ENCODE data around the gene MORN2. TPM values are rescaled to one million over a fixed set of nuclear protein-coding genes. Genes with fewer than 3 reads are reported as not detected.
A peak's percentile ranks its signal among the peaks of the same experiment; 100 is the strongest.

Gene MORN2
- total and polyA plus RNA-seq, 2 donors (not counting 1 experiment from before 2014, with no cell fraction given): 0.70 to 3.9 TPM

- 0% methylated on average over 2 of the region's 3 CpGs for WGBS (ENCODE audit: insufficient coverage)
- peaks cover 52 to 58% of the 10 kb centered on the region in 2 donors for H3K4me1 ChIP-seq (ENCODE audit: control insufficient read depth in 2 of 2, insufficient read depth in 2 of 2, low read length in 2 of 2)
- ChIA-PET POLR2A (interaction anchor here (0.7 to 1.1 kb wide), 2 partner anchors 85 to 336 kb away, joined by 3 to 5 read pairs; partner anchors contain the start of gene SRSF7), CTCF (interaction anchor here (1.2 kb wide), 1 partner anchor 254 kb away, joined by 4 read pairs; no protein-coding TSS in a partner anchor)
- ATAC-seq (ENCODE audit: low read depth) (peak; percentile 90), DNase-seq (peak; percentile 71)
- H3K27me3 Mint-ChIP-seq: no peaks in the 10 kb centered on the region
- peaks cover 39% of the 10 kb centered on the region for H3K4me1 Mint-ChIP-seq
- H3K27me3 ChIP-seq (replicated peaks in 1 of 4; ENCODE audit: control extremely low read depth in 1 of 4, control insufficient read depth in 3 of 4, insufficient read depth in 4 of 4, low read length in 3 of 4): no peaks in the 10 kb centered on the region
- peaks cover 0 to 18% (median 3%) of the 10 kb centered on the region in 3 donors for H3K9me3 ChIP-seq (ENCODE audit: control extremely low read depth in 1 of 3, control insufficient read depth in 2 of 3, insufficient read depth in 1 of 3, low read length in 2 of 3)
- peaks cover 0 to 14% of the 10 kb centered on the region in 2 experiments for H3K36me3 ChIP-seq (replicated peaks in 1 of 2; ENCODE audit: control extremely low read depth in 1 of 2, control insufficient read depth in 1 of 2, extremely low read depth in 1 of 2, insufficient read depth in 2 of 2, low read length in 1 of 2)
- no peaks in the 10 kb centered on the region for H3K79me2 ChIP-seq (ENCODE audit: control insufficient read depth, insufficient read depth, low read length)
- intact Hi-C loops (cut with micrococcal nuclease): loop anchor here (1.0 to 10.0 kb wide), 3 partner anchors 61 to 255 kb away; partner anchors contain the start of genes GEMIN6 and SRSF7
- no peak overlapping the region for H3K4me3 ChIP-seq (ENCODE audit: control extremely low read depth in 1 of 5, extremely low read depth in 1 of 5, insufficient read depth in 1 of 5, low read depth in 2 of 5, low read length in 4 of 5)
- no peaks in the 10 kb centered on the region for H4K20me1 ChIP-seq (ENCODE audit: control insufficient read depth, insufficient read depth, low read length, poor library complexity, severe bottlenecking)
- peak overlapping the region; percentile 7 for H3K9ac ChIP-seq (ENCODE audit: low read length)
- peak overlapping the region; percentile 38 for H2AFZ ChIP-seq (ENCODE audit: insufficient read depth, low read depth, low read length, poor library complexity, severe bottlenecking)
- peak overlapping the region; percentile 94 for H3K27ac Mint-ChIP-seq
- H3K4me2 ChIP-seq (replicated peaks; ENCODE audit: low read depth, low read length, poor library complexity, severe bottlenecking): peak overlapping the region; percentile 51
- H3K9me3 Mint-ChIP-seq (ENCODE audit: insufficient read depth): no peaks in the 10 kb centered on the region
- H3K27ac ChIP-seq (ENCODE audit: low read length in 2 of 2): peak overlapping the region; percentile 30 to 72
- no peak for TF ChIP-seq CTCF (IDR thresholded peaks at IDR 0.05)
- TF ChIP-seq EZH2 (IDR thresholded peaks at IDR 0.05; ENCODE audit: borderline replicate concordance, insufficient read depth, low read depth, low read length, poor library complexity, severe bottlenecking): no peak
- H3K4me3 Mint-ChIP-seq: peak overlapping the region; percentile 78
Observed at GRCh38 chr2:38835990-38836389, 39.8 kb upstream of the MORN2 start.

- peaks cover 0 to 18% (median 3%) of the 10 kb centered on the region in 3 donors for H3K9me3 ChIP-seq (ENCODE audit: control extremely low read depth in 1 of 3, control insufficient read depth in 2 of 3, insufficient read depth in 1 of 3, low read length in 2 of 3)
- no peaks in the 10 kb centered on the region for H3K9me3 Mint-ChIP-seq (ENCODE audit: insufficient read depth)
- H4K20me1 ChIP-seq (ENCODE audit: control insufficient read depth, insufficient read depth, low read length, poor library complexity, severe bottlenecking): no peaks in the 10 kb centered on the region
- CTCF ChIA-PET: interaction anchor here (1.2 kb wide), 1 partner anchor 255 kb away, joined by 4 read pairs; no protein-coding TSS in a partner anchor
- POLR2A ChIA-PET: interaction anchor here (0.7 kb wide), 2 partner anchors 296 to 337 kb away, joined by 5 to 8 read pairs; no protein-coding TSS in a partner anchor
- H3K4me3 ChIP-seq (ENCODE audit: control extremely low read depth in 1 of 5, extremely low read depth in 1 of 5, insufficient read depth in 1 of 5, low read depth in 2 of 5, low read length in 4 of 5): no peak overlapping the region
- peaks cover 4 to 14% of the 10 kb centered on the region in 2 experiments for H3K36me3 ChIP-seq (replicated peaks in 1 of 2; ENCODE audit: control extremely low read depth in 1 of 2, control insufficient read depth in 1 of 2, extremely low read depth in 1 of 2, insufficient read depth in 2 of 2, low read length in 1 of 2)
- peak; percentile 9 for DNase-seq
- peaks cover 43% of the 10 kb centered on the region for H3K4me1 Mint-ChIP-seq
- no peak for TF ChIP-seq CTCF (IDR thresholded peaks at IDR 0.05)
- no peak for TF ChIP-seq EZH2 (IDR thresholded peaks at IDR 0.05; ENCODE audit: borderline replicate concordance, insufficient read depth, low read depth, low read length, poor library complexity, severe bottlenecking)
- no peak overlapping the region for H3K9ac ChIP-seq (ENCODE audit: low read length)
- no peaks in the 10 kb centered on the region for H3K79me2 ChIP-seq (ENCODE audit: control insufficient read depth, insufficient read depth, low read length)
- peak overlapping the region; percentile 30 to 72 for H3K27ac ChIP-seq (ENCODE audit: low read length in 2 of 2)
- intact Hi-C loops (cut with micrococcal nuclease): loop anchor here (2.0 to 10.0 kb wide), 2 partner anchors 62 to 86 kb away; partner anchors contain the start of genes GEMIN6 and SRSF7
- no peaks in the 10 kb centered on the region for H3K27me3 Mint-ChIP-seq
- WGBS (ENCODE audit: insufficient coverage): no CpG with 5 or more reads among the region's 2 CpGs
- no peaks in the 10 kb centered on the region for H3K27me3 ChIP-seq (replicated peaks in 1 of 4; ENCODE audit: control extremely low read depth in 1 of 4, control insufficient read depth in 3 of 4, insufficient read depth in 4 of 4, low read length in 3 of 4)
- no peak overlapping the region for H2AFZ ChIP-seq (ENCODE audit: insufficient read depth, low read depth, low read length, poor library complexity, severe bottlenecking)
- no peak overlapping the region for H3K4me3 Mint-ChIP-seq
- H3K27ac Mint-ChIP-seq: peak overlapping the region; percentile 53
- H3K4me1 ChIP-seq (ENCODE audit: control insufficient read depth in 2 of 2, insufficient read depth in 2 of 2, low read length in 2 of 2): peaks cover 52 to 58% of the 10 kb centered on the region in 2 donors
- ATAC-seq (ENCODE audit: low read depth): no peak
- peak overlapping the region; percentile 51 for H3K4me2 ChIP-seq (replicated peaks; ENCODE audit: low read depth, low read length, poor library complexity, severe bottlenecking)
Observed at GRCh38 chr2:38836791-38837190, 39.0 kb upstream of the MORN2 start.

Measured in B cell (primary cell).